Common myeloid progenitor, CD34-positive (primary cell): ENCODE data around the gene IQGAP2.

Source experiments
- CTCF ChIA-PET: fragments of 350-600 bp; sonication (Branson Sonifier 250); formaldehyde crosslinking; loops from one replicate; lab custom pipeline; 2021; ENCODE audit warnings: antibody characterized with exemption; lab: Charles Lee
- POLR2A ChIA-PET: fragments of 350-600 bp; sonication (Branson Sonifier 250); formaldehyde crosslinking; loops from one replicate; lab custom pipeline; 2021; ENCODE audit warnings: antibody characterized with exemption; lab: Charles Lee
- DNase-seq, 3 donors: peaks; one replicate each; pipeline versions ENCODE4 v3.0.0 to v3.0.0-alpha.2; 2013
- H3K27ac ChIP-seq, 2 experiments: 1 replicate in 1 of 2; 2 replicates in 1 of 2; pipeline ENCODE4 v1.7.0; 2013; ENCODE audit warnings: inconsistent platforms in 2 of 2, low read length in 2 of 2, mild to moderate bottlenecking in 2 of 2, low read depth in 1 of 2, moderate library complexity in 1 of 2; ENCODE audit not compliant: severe bottlenecking in 2 of 2, insufficient read depth in 1 of 2, poor library complexity in 1 of 2
- H3K27me3 ChIP-seq, 5 experiments: replicated peaks in 2 of 5; 1 replicate in 3 of 5; 2 replicates in 2 of 5; pipeline versions ENCODE4 v1.6.1 to v1.7.0; 2013; ENCODE audit warnings: low read length in 4 of 5, mild to moderate bottlenecking in 2 of 5, moderate library complexity in 2 of 5, inconsistent platforms in 1 of 5; ENCODE audit not compliant: insufficient read depth in 5 of 5, control insufficient read depth in 4 of 5
- H3K36me3 ChIP-seq, 4 experiments: 1 replicate in 2 of 4; 2 replicates in 2 of 4; pipeline versions ENCODE4 v1.6.1 to v1.7.0; 2013; ENCODE audit warnings: low read length in 3 of 4, control low read depth in 1 of 4, mild to moderate bottlenecking in 1 of 4; ENCODE audit not compliant: control insufficient read depth in 4 of 4, insufficient read depth in 4 of 4
- H3K4me1 ChIP-seq, 4 experiments: 1 replicate in 3 of 4; 2 replicates in 1 of 4; pipeline versions ENCODE4 v1.6.1 to v1.7.1; 2013; ENCODE audit warnings: low read length in 3 of 4, mild to moderate bottlenecking in 3 of 4, control low read depth in 1 of 4, inconsistent platforms in 1 of 4, moderate library complexity in 1 of 4; ENCODE audit not compliant: control insufficient read depth in 4 of 4, insufficient read depth in 4 of 4; ENCODE audit errors: control extremely low read depth in 1 of 4
- H3K4me3 ChIP-seq, 7 experiments: 1 replicate in 4 of 7; 2 replicates in 3 of 7; pipeline versions ENCODE4 v1.5.1 to v1.7.0; 2013; ENCODE audit warnings: mild to moderate bottlenecking in 7 of 7, low read length in 6 of 7, moderate library complexity in 6 of 7, inconsistent platforms in 2 of 7, low read depth in 2 of 7, control low read depth in 1 of 7; ENCODE audit not compliant: insufficient read depth in 4 of 7, control insufficient read depth in 1 of 7; ENCODE audit errors: extremely low read depth in 1 of 7
- H3K9me3 ChIP-seq, 5 experiments: 1 replicate in 4 of 5; 2 replicates in 1 of 5; pipeline versions ENCODE4 v1.6.1 to v1.7.1; 2013; ENCODE audit warnings: low read length in 4 of 5, mild to moderate bottlenecking in 2 of 5, inconsistent platforms in 1 of 5, low read depth in 1 of 5, moderate library complexity in 1 of 5; ENCODE audit not compliant: control insufficient read depth in 4 of 5, insufficient read depth in 2 of 5; ENCODE audit errors: control extremely low read depth in 1 of 5
- WGBS: methylation state at CpG from one replicate; pipeline ENCODE4 v1.1.5; 2013; ENCODE audit not compliant: insufficient coverage; 5-methylcytosine and 5-hydroxymethylcytosine counted together

Gene IQGAP2

GRCh38 chr5:76408104-76408654 is 5.1 kb downstream of the IQGAP2 start:
- ChIA-PET CTCF (interaction anchor here (0.6 to 7.0 kb wide), 12 partner anchors 10 to 174 kb away, joined by 3 to 61 read pairs (median 4); no protein-coding TSS in a partner anchor), POLR2A (no interaction called here)
- peak overlapping the region in 3 of 7 experiments; percentile 3 to 9 (median 4) for H3K4me3 ChIP-seq
- H3K9me3 ChIP-seq, result no peaks in the 10 kb centered on the region
- peaks cover 28 to 77% (median 53%) of the 10 kb centered on the region in 4 experiments for H3K4me1 ChIP-seq
- peaks cover 4 to 21% (median 15%) of the 10 kb centered on the region in 4 experiments for H3K36me3 ChIP-seq
- peak overlapping the region; percentile 22 to 64 for H3K27ac ChIP-seq
- 100% methylated on average over 1 of the region's 7 CpGs for WGBS
- H3K27me3 ChIP-seq, result no peaks in the 10 kb centered on the region
- peak in 1 of 3 donors; percentile 32 for DNase-seq

GRCh38 chr5:76412511-76412910 is 9.4 kb downstream of the IQGAP2 start:
- Histone ChIP-seq H3K9me3 (no peaks in the 10 kb centered on the region), H3K4me1 (peaks cover 10 to 69% (median 41%) of the 10 kb centered on the region in 4 experiments), H3K4me3 (no peak overlapping the region), H3K27ac (no peak overlapping the region), H3K27me3 (no peaks in the 10 kb centered on the region), H3K36me3 (peaks cover 9 to 26% (median 18%) of the 10 kb centered on the region in 4 experiments)
- CTCF ChIA-PET, result interaction anchor here (1.0 to 1.1 kb wide), 2 partner anchors 9 to 131 kb away, joined by 3 to 4 read pairs; no protein-coding TSS in a partner anchor
- POLR2A ChIA-PET, result no interaction called here
- DNase-seq, result no peak

- ChIA-PET POLR2A (interaction anchor here (0.9 kb wide), 1 partner anchor 10 kb away, joined by 3 read pairs; the partner anchor contains the start of gene IQGAP2), CTCF (interaction anchor here (0.6 to 1.9 kb wide), 6 partner anchors 12 to 418 kb away, joined by 3 to 14 read pairs (median 4); no protein-coding TSS in a partner anchor)
- Histone ChIP-seq H3K27me3 (no peaks in the 10 kb centered on the region), H3K36me3 (peaks cover 9 to 25% (median 18%) of the 10 kb centered on the region in 4 experiments), H3K27ac (peak overlapping the region in 1 of 2 experiments; percentile 30), H3K9me3 (no peaks in the 10 kb centered on the region), H3K4me3 (no peak overlapping the region), H3K4me1 (peaks cover 7 to 59% (median 31%) of the 10 kb centered on the region in 4 experiments)
- no peak for DNase-seq
- 50% methylated on average over 1 of the region's 5 CpGs for WGBS
Observed at GRCh38 chr5:76413746-76414145, 10.7 kb downstream of the IQGAP2 start.

GRCh38 chr5:76414788-76415187 is 11.7 kb downstream of the IQGAP2 start:
- POLR2A ChIA-PET, result interaction anchor here (1.0 kb wide), 1 partner anchor 16 kb away, joined by 4 read pairs; no protein-coding TSS in a partner anchor
- no peaks in the 10 kb centered on the region for H3K9me3 ChIP-seq
- peaks cover 7 to 54% (median 28%) of the 10 kb centered on the region in 4 experiments for H3K4me1 ChIP-seq
- peak overlapping the region in 1 of 2 experiments; percentile 40 for H3K27ac ChIP-seq
- peaks cover 9 to 26% (median 17%) of the 10 kb centered on the region in 4 experiments for H3K36me3 ChIP-seq
- WGBS, result 86% methylated on average over 3 of the region's 3 CpGs
- DNase-seq, result no peak
- H3K4me3 ChIP-seq, result no peak overlapping the region
- CTCF ChIA-PET, result interaction anchor here (1.0 to 1.9 kb wide), 7 partner anchors 8 to 157 kb away, joined by 3 to 14 read pairs (median 4); no protein-coding TSS in a partner anchor
- no peaks in the 10 kb centered on the region for H3K27me3 ChIP-seq

GRCh38 chr5:76415855-76416254 is 12.8 kb downstream of the IQGAP2 start:
- Histone ChIP-seq H3K36me3 (peaks cover 6 to 27% (median 15%) of the 10 kb centered on the region in 4 experiments), H3K27me3 (no peaks in the 10 kb centered on the region), H3K27ac (no peak overlapping the region), H3K4me1 (peaks cover 7 to 46% (median 24%) of the 10 kb centered on the region in 4 experiments), H3K4me3 (no peak overlapping the region), H3K9me3 (no peaks in the 10 kb centered on the region)
- ChIA-PET CTCF (interaction anchor here (1.0 to 1.9 kb wide), 9 partner anchors 10 to 155 kb away, joined by 3 to 7 read pairs (median 3); no protein-coding TSS in a partner anchor), POLR2A (interaction anchor here (1.3 kb wide), 1 partner anchor 10 kb away, joined by 6 read pairs; no protein-coding TSS in a partner anchor)
- WGBS, result 100% methylated on average over 2 of the region's 2 CpGs
- no peak for DNase-seq

- no peaks in the 10 kb centered on the region for H3K27me3 ChIP-seq
- ChIA-PET CTCF (interaction anchor here (1.1 to 1.7 kb wide), 4 partner anchors 8 to 164 kb away, joined by 4 to 7 read pairs (median 4); no protein-coding TSS in a partner anchor), POLR2A (interaction anchor here (1.1 to 1.2 kb wide), 2 partner anchors 13 to 14 kb away, joined by 3 read pairs; no protein-coding TSS in a partner anchor)
- no peaks in the 10 kb centered on the region for H3K9me3 ChIP-seq
- H3K4me1 ChIP-seq, result peaks cover 2 to 34% (median 25%) of the 10 kb centered on the region in 4 experiments
- H3K27ac ChIP-seq, result no peak overlapping the region
- H3K4me3 ChIP-seq, result no peak overlapping the region
- no peak for DNase-seq
- peaks cover 5 to 19% (median 10%) of the 10 kb centered on the region in 4 experiments for H3K36me3 ChIP-seq
- WGBS, result 88% methylated on average over 1 of the region's 1 CpG
Observed at GRCh38 chr5:76419597-76420298, 16.7 kb downstream of the IQGAP2 start.
